GM18511 (cell line): ENCODE results near the gene IFFO2.

Experiments used
- ATAC-seq: cut with Tn5 transposase; IDR thresholded peaks from one replicate; pipeline ENCODE4 v1.9.1; 2021; ENCODE audit warnings: mild to moderate bottlenecking, moderate library complexity; ENCODE audit not compliant: unreplicated experiment

Gene IFFO2

DNA sequence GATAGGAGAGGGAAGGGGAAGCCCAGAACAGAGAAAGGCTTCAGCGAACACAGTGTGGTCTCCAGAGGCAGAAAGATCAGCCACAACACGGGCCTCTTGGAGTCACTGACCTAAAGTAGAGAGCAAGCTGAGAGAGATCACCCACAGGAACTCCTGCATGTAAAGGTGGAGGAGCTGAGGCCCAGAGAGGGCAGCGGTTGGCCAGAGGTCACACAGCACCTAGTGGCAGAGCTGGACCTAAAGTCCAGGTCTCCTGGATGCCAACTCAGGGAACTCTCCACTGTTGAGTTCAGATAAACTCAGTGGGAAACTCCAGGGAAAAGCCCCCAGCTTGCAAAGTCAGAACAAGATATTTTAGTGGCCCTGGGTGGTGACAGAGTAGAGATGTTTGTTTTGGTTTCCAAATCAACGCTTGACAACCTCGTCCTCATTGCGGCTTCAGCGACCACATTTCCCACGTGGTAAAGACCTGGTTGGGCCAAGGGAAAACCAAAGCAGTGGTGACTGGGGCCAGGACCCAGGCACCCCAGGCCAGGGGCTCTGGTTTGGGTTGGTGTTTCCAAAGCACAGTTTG, 4.6 kb downstream of the IFFO2 start:
- ATAC-seq = no peak

GRCh38 chr1:18951416-18951815, 5.1 kb downstream of the IFFO2 start:
- no peak for ATAC-seq

GRCh38 chr1:18950401-18951026, 6.0 kb downstream of the IFFO2 start:
- ATAC-seq = no peak

- ATAC-seq = no peak
These were observed 6.6 kb downstream of the IFFO2 start for GRCh38 chr1:18949686-18950400.

DNA sequence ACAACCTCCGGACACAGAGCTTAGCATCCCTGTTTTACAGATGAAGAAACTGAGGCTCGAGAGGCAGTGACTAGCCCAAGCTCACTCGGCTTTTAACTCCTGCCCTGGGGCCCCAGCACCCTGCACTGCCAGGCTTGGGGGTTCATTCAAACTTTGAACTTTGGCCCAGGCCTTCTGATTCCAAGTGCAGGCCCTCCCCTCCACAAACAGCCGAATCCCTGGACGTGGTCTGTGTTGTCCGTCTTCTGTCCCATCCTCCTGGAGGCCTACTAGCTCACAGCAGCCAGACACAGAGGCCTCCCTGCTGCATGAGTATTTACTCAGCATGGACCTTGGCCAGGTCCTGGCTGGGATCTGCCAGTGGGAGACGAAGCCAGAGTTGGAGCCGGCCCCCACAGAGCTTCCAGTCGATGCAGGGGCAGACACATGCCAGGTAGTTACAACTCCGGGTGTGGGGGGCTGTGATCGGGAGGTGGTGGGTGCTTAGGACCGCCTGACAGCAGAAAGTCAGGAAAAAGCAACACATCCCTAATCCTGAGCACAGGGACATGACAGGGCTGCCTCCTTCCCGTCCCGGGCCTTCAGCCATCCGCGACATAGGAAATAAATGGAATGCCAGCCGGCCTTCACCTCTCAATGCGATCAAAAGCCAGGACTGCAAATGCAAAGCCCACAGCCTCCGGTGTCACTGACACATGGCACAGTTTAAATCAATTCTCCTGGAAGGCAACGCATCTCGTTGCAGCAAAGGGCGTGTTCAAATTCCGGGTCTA, 7.4 kb downstream of the IFFO2 start:
- ATAC-seq = no peak

GRCh38 chr1:18948048-18948912, 8.2 kb downstream of the IFFO2 start:
- no peak for ATAC-seq

DNA sequence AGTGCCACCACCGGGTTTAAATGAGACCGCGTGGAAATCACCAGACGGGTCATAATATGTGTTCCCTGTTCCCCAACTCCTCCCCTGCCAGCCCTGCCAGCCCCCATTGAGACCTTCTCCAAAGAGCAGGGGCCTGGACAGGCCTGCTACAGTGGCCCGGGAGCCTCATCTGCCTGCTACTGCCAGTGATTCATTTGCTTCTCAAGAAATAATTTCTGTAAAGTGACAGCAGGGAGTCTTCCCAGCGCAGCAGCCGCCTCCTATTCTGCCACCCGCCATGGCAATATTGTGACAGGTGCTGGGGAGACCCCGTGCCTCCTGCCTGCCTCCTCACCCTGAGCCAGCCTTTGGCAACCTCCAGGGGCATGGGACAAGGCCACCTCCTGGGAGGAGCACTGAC, 8.9 kb downstream of the IFFO2 start:
- ATAC-seq = no peak

DNA sequence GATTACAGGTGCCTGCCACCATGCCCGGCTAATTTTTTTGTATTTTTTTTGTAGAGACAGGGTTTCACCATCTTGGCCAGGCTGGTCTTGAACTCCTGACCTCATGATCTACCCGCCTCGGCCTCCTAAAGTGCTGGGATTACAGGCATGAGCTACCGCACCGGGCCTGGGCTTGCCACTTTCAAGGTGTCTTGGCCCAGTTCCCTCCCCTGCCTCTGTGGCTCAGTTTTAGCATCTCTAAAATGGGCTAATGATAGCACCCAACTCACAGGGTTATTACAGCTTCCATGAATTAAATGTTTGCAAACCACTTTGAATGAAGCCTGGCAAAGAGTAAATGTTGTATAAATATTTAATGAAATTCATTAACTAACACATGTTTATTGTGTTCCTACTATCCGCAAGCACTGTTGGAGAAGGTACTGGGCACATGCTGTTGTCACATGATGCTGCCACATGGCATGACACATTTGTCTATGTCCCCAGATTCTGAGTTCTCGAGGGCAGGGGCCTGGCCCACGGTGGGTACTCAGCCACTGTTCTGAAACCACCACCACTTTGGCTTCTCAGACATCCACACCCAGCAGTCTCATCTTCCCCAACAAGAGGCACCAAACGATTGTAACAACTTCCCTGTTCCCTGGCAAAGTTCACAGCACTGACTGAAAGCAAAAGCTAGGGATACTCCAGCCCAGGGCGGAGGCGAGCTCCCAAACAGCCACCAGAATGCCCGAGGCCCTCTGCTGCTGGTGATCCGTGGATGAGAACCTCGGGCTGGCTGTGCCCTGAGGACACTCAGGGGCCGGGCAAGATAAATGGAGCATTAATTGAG, 9.7 kb downstream of the IFFO2 start:
- ATAC-seq = no peak

DNA sequence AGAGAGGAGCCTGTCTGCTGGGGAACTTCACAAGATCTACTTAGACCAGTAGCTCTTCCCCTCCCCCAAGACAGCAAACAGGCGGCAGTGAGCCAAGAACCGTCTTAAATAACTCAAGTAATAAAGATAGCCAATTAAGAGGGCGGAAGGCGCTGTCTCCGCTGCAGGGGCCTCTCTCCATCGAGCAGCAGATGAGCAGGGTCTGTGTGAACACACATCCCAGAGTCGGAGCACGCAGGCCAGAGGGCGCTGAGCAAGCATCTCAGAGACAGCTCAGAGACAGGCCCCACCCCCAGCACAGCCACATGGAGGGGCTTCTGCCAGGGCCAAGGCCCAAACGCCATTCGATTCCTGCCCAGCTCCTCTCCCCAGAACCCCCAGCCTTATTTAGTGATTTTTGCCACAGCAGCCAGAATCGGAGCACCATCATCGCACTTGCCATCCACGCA, 11.1 kb downstream of the IFFO2 start:
- ATAC-seq = no peak

GRCh38 chr1:18944810-18945209, 11.7 kb downstream of the IFFO2 start:
- no peak for ATAC-seq

DNA sequence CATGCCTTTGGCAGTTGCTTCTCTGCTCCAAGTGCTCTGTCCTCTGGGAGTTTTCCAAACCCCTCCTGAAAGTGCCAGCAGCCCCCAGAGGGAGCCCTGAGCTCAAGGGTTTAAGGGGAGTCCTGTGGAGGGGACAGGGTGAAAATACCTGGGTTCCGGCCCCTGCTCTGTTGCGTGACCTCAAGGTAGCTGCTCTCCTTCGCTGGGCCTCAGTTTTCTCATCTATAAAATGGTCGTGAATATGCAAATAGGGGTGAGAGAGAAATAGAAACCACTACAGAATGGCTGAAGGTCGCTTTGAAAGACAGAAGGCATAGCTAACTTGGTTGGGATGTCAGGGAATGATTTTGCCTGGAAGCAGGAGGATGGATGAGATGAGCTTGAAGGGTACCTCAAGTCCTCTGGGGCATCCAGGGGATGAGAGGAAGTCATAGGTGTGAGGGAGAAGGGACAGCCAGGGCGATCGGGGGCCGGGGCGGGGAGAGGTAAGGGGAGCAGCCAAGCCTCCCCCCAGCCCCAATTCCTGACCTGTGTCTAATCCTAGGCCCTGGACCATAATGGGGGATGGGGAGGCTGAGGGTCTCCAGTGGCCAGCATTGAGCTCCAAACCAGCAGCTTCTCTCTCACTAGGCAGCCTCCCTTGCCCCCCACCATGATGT, 12.4 kb downstream of the IFFO2 start:
- no peak for ATAC-seq

GRCh38 chr1:18943162-18943561, 13.3 kb downstream of the IFFO2 start:
- no peak for ATAC-seq

GRCh38 chr1:18942340-18942739, 14.1 kb downstream of the IFFO2 start:
- ATAC-seq = no peak

DNA sequence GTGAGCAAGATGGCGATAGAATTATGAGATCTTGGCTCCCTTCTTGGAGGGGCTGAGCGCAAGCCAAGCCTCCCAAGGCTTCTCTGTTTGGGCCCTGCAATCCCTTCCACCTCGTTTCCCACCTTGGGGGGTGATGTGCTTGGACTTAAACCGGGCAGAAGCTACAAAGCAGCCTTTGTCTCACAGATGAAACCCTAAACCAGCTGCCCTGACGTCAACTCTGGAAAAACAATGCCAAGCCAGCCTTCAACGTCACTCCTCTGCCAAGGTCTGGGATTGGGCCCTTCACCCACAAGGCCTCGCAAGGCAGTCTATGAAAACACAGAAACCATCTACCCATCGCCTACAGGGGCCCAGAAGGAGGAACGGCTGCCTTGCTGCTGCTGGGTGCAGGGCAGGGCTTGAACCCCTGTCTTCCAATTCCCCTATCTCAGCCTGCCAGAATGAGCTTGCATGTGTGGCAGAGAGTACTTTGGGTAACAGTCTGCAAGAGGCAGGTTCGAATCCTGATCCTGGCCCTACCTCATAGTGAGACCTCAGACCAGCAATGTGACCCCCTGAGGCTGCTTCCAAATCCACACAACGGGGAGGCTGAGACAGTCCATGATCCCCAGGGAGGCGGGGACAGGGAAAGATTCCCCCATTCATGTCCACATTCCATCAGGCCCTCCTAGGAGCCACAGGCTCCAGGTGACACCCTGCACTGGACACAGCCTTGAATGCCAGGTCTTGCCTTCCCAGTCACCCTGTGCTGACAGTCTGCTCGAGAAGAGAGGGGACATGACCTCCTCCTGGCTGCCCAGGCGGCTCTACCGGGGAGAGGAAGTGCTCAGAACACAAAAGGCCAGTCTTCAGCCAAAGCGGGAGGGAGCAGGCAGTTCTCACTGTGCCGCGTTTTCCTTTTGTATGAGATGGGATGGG, 15.0 kb downstream of the IFFO2 start:
- ATAC-seq = no peak

GRCh38 chr1:18940303-18941020, 16.0 kb downstream of the IFFO2 start:
- ATAC-seq = no peak

GRCh38 chr1:18939398-18940302, 16.8 kb downstream of the IFFO2 start:
- ATAC-seq = no peak

DNA sequence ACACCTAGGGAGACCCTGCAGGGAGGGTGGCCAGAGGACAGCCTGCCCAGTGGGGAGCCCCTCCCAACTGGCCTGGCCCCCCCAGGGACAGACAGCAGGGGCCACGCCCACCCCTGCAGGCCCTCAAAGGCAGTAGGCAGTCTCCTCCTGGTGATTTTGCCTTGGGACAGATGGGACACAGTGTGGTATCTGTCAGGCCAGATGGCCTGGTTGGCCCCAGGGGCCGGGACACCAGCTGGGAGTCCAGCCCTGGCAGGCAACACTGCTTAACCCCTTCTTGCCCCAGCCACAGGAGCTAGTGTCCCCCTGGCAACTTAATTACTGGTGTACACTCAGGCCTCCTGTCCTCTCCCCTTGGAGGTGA, 17.8 kb downstream of the IFFO2 start:
- ATAC-seq = no peak
